Neural cell (in vitro differentiated cells): ENCODE measurements around the gene SLAIN1. TPM values are rescaled to one million over a fixed set of nuclear protein-coding genes. Genes with fewer than 3 reads are reported as not detected.

Experiments used
- H2AFZ ChIP-seq: fragments of 200-600, 300-800 bp; sonication (generic), shearing (Covaris generic); 2 replicates; pipeline ENCODE4 v1.6.0; 2014; ENCODE audit warnings: low read depth, mild to moderate bottlenecking, antibody characterized with exemption, low read length, moderate library complexity
- H3F3A ChIP-seq: fragments of 200-600 bp; shearing (Covaris generic); 2 replicates; pipeline ENCODE4 v1.6.1; 2016; ENCODE audit warnings: mild to moderate bottlenecking, moderate library complexity, mixed read lengths, antibody characterized with exemption, low read length; ENCODE audit not compliant: insufficient read depth, poor library complexity, severe bottlenecking
- H3K27ac ChIP-seq: fragments of 200-600, 300-800 bp; sonication (generic), shearing (Covaris generic); 2 replicates; pipeline ENCODE4 v1.5.1; 2014; ENCODE audit warnings: mild to moderate bottlenecking, low read length, moderate library complexity
- H3K27me3 ChIP-seq: fragments of 300-800, 200-600 bp; sonication (generic), shearing (Covaris generic); 2 replicates; pipeline ENCODE4 v1.6.0; 2014; ENCODE audit warnings: mild to moderate bottlenecking, low read depth, low read length, moderate library complexity; ENCODE audit not compliant: insufficient read depth
- H3K36me3 ChIP-seq: fragments of 300-800, 200-600 bp; sonication (generic), shearing (Covaris generic); 2 replicates; pipeline ENCODE4 v1.5.1; 2014; ENCODE audit warnings: mild to moderate bottlenecking, antibody characterized with exemption, low read length, moderate library complexity; ENCODE audit not compliant: insufficient read depth
- H3K4me2 ChIP-seq: fragments of 300-800, 200-600 bp; sonication (generic), shearing (Covaris generic); 2 replicates; pipeline ENCODE4 v1.6.0; 2014; ENCODE audit warnings: mild to moderate bottlenecking, low read length
- H3K4me3 ChIP-seq: fragments of 300-800, 200-600 bp; sonication (generic), shearing (Covaris generic); 2 replicates; pipeline ENCODE4 v1.5.1; 2014; ENCODE audit warnings: mild to moderate bottlenecking, low read length, moderate library complexity
- H3K79me2 ChIP-seq: fragments of 200-600 bp; shearing (Covaris generic); replicated peaks from 2 replicates; pipeline ENCODE4 v1.6.0; 2014; ENCODE audit warnings: mild to moderate bottlenecking, low read length, moderate library complexity; ENCODE audit not compliant: insufficient read depth
- H3K9ac ChIP-seq: fragments of 300-800, 200-600 bp; sonication (generic), shearing (Covaris generic); 2 replicates; pipeline ENCODE4 v1.6.1; 2016; ENCODE audit warnings: mild to moderate bottlenecking, low read length, mixed read lengths
- H3K9me2 ChIP-seq: fragments of 200-600 bp; shearing (Covaris generic); 2 replicates; pipeline ENCODE4 v1.6.1; 2016; ENCODE audit warnings: mild to moderate bottlenecking, low read length, mixed read lengths; ENCODE audit not compliant: insufficient read depth
- H3K9me3 ChIP-seq: fragments of 200-600, 300-800 bp; sonication (generic), shearing (Covaris generic); 2 replicates; pipeline ENCODE4 v1.6.1; 2016; ENCODE audit warnings: mild to moderate bottlenecking, mixed run types, low read length, moderate library complexity, mixed read lengths
- H4K20me1 ChIP-seq: fragments of 200-600 bp; shearing (Covaris generic); 2 replicates; pipeline ENCODE4 v1.6.1; 2016; ENCODE audit warnings: mild to moderate bottlenecking, mixed run types; ENCODE audit not compliant: insufficient read depth
- EP300 ChIP-seq: fragments of 450-650 bp; conservative IDR thresholded peaks from 2 replicates; pipeline ENCODE4 v1.6.1; 2014; ENCODE audit warnings: antibody characterized with exemption, mild to moderate bottlenecking, moderate library complexity; ENCODE audit not compliant: poor library complexity, severe bottlenecking
- EZH2 ChIP-seq: fragments of 200-600, 300-800 bp; shearing (Covaris generic), sonication (generic); IDR thresholded peaks from 2 replicates; pipeline ENCODE4 v1.6.1; 2014; ENCODE audit warnings: antibody characterized with exemption, low read length, borderline replicate concordance, mild to moderate bottlenecking; ENCODE audit not compliant: insufficient read depth, poor library complexity, severe bottlenecking
- MXI1 ChIP-seq: fragments of 450-650 bp; conservative IDR thresholded peaks from 2 replicates; pipeline ENCODE4 v1.6.1; 2014; ENCODE audit warnings: antibody characterized with exemption, mild to moderate bottlenecking; ENCODE audit not compliant: poor library complexity, severe bottlenecking
- POLR2AphosphoS5 ChIP-seq: IDR thresholded peaks from 2 replicates; pipeline ENCODE4 v1.6.1; 2012
- RAD21 ChIP-seq: fragments of 450-650 bp; conservative IDR thresholded peaks from 2 replicates; pipeline ENCODE4 v1.6.1; 2014; ENCODE audit warnings: antibody characterized with exemption, mild to moderate bottlenecking, moderate library complexity
- SMC3 ChIP-seq: fragments of 450-650 bp; conservative IDR thresholded peaks from 2 replicates; pipeline ENCODE4 v1.6.1; 2014; ENCODE audit warnings: antibody characterized with exemption, mild to moderate bottlenecking, moderate library complexity; ENCODE audit not compliant: poor library complexity
- TAF1 ChIP-seq: IDR thresholded peaks from 2 replicates; pipeline ENCODE4 v1.6.1; 2012; ENCODE audit warnings: low read depth
- polyA plus RNA-seq: library from polyadenylated mRNA; depleted of rRNA; stranded (reverse); fragments of >200 nt; gene quantifications from 2 replicates; pipeline ENCODE4 v1.2.3, GENCODE V29; 2014
- TF ChIP-seq, protein P1 (sequence below): fragments of 450-650 bp; IDR thresholded peaks from 2 replicates; pipeline ENCODE4 v1.5.1; 2014; ENCODE audit warnings: antibody characterized with exemption, mild to moderate bottlenecking, moderate library complexity; ENCODE audit not compliant: poor library complexity, severe bottlenecking
- TF ChIP-seq, protein P2 (sequence below): IDR thresholded peaks from 2 replicates; pipeline ENCODE4 v1.6.1; 2012; ENCODE audit warnings: borderline replicate concordance

SLAIN1 gene
- polyA plus RNA-seq, 1 donor from 2014 or later = 155 TPM

- Histone ChIP-seq H3K27me3 (no peaks in the 10 kb centered on the region), H3K4me2 (no peak overlapping the region), H3K4me3 (no peak overlapping the region), H3F3A (no peaks in the 10 kb centered on the region), H3K9me2 (no peaks in the 10 kb centered on the region), H2AFZ (no peak overlapping the region), H4K20me1 (no peaks in the 10 kb centered on the region), H3K9me3 (no peaks in the 10 kb centered on the region), H3K36me3 (peaks cover 25% of the 10 kb centered on the region), H3K27ac (no peak overlapping the region), H3K79me2 (peaks cover 45% of the 10 kb centered on the region), H3K9ac (no peak overlapping the region)
- TF ChIP-seq EP300 = no peak
- TF ChIP-seq MXI1 = no peak
- TF ChIP-seq, protein P1, sequence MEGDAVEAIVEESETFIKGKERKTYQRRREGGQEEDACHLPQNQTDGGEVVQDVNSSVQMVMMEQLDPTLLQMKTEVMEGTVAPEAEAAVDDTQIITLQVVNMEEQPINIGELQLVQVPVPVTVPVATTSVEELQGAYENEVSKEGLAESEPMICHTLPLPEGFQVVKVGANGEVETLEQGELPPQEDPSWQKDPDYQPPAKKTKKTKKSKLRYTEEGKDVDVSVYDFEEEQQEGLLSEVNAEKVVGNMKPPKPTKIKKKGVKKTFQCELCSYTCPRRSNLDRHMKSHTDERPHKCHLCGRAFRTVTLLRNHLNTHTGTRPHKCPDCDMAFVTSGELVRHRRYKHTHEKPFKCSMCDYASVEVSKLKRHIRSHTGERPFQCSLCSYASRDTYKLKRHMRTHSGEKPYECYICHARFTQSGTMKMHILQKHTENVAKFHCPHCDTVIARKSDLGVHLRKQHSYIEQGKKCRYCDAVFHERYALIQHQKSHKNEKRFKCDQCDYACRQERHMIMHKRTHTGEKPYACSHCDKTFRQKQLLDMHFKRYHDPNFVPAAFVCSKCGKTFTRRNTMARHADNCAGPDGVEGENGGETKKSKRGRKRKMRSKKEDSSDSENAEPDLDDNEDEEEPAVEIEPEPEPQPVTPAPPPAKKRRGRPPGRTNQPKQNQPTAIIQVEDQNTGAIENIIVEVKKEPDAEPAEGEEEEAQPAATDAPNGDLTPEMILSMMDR = no peak
- TF ChIP-seq RAD21 = no peak
- TF ChIP-seq SMC3 = no peak
- no peak for TF ChIP-seq EZH2
- TF ChIP-seq, protein P2, sequence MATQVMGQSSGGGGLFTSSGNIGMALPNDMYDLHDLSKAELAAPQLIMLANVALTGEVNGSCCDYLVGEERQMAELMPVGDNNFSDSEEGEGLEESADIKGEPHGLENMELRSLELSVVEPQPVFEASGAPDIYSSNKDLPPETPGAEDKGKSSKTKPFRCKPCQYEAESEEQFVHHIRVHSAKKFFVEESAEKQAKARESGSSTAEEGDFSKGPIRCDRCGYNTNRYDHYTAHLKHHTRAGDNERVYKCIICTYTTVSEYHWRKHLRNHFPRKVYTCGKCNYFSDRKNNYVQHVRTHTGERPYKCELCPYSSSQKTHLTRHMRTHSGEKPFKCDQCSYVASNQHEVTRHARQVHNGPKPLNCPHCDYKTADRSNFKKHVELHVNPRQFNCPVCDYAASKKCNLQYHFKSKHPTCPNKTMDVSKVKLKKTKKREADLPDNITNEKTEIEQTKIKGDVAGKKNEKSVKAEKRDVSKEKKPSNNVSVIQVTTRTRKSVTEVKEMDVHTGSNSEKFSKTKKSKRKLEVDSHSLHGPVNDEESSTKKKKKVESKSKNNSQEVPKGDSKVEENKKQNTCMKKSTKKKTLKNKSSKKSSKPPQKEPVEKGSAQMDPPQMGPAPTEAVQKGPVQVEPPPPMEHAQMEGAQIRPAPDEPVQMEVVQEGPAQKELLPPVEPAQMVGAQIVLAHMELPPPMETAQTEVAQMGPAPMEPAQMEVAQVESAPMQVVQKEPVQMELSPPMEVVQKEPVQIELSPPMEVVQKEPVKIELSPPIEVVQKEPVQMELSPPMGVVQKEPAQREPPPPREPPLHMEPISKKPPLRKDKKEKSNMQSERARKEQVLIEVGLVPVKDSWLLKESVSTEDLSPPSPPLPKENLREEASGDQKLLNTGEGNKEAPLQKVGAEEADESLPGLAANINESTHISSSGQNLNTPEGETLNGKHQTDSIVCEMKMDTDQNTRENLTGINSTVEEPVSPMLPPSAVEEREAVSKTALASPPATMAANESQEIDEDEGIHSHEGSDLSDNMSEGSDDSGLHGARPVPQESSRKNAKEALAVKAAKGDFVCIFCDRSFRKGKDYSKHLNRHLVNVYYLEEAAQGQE = no peak
- no peak for TF ChIP-seq POLR2AphosphoS5
- no peak for TF ChIP-seq TAF1
These were observed 27.6 kb downstream of the SLAIN1 start for GRCh38 chr13:77725071-77725470.

DNA sequence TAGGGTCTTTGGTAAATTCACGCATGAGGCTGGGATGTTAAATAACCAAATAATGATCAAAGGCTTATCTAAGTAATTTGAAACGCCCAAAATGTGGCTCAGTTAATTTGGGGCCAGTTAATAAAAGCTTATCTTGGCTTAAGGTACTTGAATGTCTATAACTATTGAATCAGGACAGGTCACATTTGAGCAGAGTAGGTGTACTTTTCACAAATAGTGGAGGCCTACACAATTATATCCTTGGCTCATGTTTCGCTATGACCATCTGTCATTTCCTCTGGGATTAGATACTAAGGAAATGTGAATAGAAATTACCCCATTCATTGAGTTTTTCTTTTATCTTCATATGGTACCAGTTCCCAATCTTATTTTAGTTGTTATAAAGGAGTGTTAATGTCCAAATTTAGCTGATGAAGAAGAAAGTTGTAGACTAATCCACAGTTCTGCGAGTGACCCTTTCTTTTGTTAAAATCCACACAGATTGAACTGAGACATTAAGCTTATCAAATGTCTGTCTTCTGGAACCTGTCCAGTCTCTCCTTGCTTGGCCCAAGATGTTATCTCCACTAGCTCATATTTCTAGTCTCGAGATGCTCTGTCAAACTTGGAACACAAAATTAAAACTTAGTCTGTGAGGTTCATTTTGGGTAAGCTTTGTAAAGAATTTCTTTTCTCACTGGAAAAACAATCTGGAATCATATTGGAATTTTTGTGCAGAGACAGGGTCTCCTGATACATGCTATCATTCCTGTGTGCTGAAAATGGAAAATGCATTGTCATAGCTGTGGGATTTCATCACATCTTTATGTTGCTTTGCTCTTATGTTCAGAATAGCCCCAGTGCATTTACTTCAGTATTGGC, 31.0 kb downstream of the SLAIN1 start:
- Histone ChIP-seq H3K9ac (no peak overlapping the region), H3K9me3 (no peaks in the 10 kb centered on the region), H2AFZ (no peak overlapping the region), H3K9me2 (no peaks in the 10 kb centered on the region), H3K27ac (no peak overlapping the region), H3K36me3 (peaks cover 11% of the 10 kb centered on the region), H4K20me1 (no peaks in the 10 kb centered on the region), H3K4me2 (no peak overlapping the region), H3K27me3 (no peaks in the 10 kb centered on the region), H3K4me3 (no peak overlapping the region), H3K79me2 (peaks cover 54% of the 10 kb centered on the region), H3F3A (no peaks in the 10 kb centered on the region)
- TF ChIP-seq, protein P1 = no peak
- TF ChIP-seq, protein P2 = no peak
- TF ChIP-seq EZH2 = no peak
- no peak for TF ChIP-seq SMC3
- TF ChIP-seq RAD21 = no peak
- no peak for TF ChIP-seq MXI1
- TF ChIP-seq TAF1 = no peak
- no peak for TF ChIP-seq POLR2AphosphoS5
- no peak for TF ChIP-seq EP300
